ENCODE data around the gene ADARB2. TPM values are rescaled to one million over a fixed set of nuclear protein-coding genes. Genes with fewer than 3 reads are reported as not detected.
A peak's percentile ranks its signal among the peaks of the same experiment; 100 is the strongest.
"Not testable (repeated sequence)": the region's sequence is repeated elsewhere in the genome, so short reads cannot be mapped to it uniquely, and the experiment has no call there.

The ADARB2 gene
- total RNA-seq, 1 donor from 2014 or later, result 1.8 TPM

DNA sequence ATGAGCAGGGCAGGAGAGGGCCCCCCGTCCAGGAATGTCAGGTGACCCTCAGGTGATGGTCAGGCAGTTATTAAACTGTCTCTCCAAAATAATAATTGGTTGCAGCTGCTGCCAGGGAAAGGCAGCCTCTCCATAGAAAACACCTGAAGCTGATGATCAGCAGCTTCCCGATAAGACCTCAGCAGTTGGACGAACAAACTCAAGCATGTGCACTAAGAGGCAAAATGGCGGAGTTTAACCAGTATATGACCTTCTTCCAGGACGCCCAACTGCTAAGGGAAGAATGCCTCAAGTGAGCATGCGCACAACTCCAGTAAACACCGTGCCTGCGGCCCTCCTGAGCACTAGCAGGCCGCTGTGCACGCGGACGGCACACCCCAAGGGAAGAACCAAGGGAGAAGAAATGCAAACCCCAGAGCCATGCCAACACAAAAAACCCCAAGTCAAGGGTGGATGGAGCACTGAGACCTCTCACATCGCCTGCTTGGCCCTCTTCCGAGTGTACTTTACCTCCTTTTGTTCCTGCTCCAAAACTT is 38.9 kb upstream of the ADARB2 start:
- TF ChIP-seq, protein P1, sequence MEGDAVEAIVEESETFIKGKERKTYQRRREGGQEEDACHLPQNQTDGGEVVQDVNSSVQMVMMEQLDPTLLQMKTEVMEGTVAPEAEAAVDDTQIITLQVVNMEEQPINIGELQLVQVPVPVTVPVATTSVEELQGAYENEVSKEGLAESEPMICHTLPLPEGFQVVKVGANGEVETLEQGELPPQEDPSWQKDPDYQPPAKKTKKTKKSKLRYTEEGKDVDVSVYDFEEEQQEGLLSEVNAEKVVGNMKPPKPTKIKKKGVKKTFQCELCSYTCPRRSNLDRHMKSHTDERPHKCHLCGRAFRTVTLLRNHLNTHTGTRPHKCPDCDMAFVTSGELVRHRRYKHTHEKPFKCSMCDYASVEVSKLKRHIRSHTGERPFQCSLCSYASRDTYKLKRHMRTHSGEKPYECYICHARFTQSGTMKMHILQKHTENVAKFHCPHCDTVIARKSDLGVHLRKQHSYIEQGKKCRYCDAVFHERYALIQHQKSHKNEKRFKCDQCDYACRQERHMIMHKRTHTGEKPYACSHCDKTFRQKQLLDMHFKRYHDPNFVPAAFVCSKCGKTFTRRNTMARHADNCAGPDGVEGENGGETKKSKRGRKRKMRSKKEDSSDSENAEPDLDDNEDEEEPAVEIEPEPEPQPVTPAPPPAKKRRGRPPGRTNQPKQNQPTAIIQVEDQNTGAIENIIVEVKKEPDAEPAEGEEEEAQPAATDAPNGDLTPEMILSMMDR (conservative IDR thresholded peaks at IDR 0.05), result no peak
- H3K27me3 Mint-ChIP-seq (ENCODE audit: low read depth), result peaks cover 3% of the 10 kb centered on the region
- no peak overlapping the region for H3K4me3 Mint-ChIP-seq
- H3K9me3 Mint-ChIP-seq, result no peaks in the 10 kb centered on the region
- H3K36me3 Mint-ChIP-seq (ENCODE audit: low read depth), result no peaks in the 10 kb centered on the region
- DNase-seq (ENCODE audit: low read depth, low spot score), result no peak
- H3K27ac Mint-ChIP-seq (ENCODE audit: unreplicated experiment), result no peak overlapping the region
- no peaks in the 10 kb centered on the region for H3K4me1 Mint-ChIP-seq

DNA sequence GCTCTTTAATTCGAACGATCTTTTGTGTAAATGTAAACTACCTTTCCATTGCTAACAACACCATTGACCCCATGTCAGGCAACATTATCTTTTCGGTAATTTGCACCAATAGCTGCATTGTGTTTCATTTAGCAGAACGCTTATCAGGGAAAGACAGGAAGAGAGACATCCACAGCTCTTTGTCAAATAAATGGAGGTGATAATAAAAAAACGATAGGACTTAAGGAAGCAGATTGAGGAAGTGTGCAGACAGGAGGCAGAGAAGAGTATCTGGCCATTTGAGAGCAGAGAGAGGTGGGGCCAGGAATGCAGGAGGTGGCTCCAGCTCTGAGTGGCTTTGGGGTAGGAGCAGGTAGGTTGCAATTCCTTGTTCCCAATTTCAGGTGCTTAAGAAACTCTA is 37.5 kb upstream of the ADARB2 start:
- Mint-ChIP-seq H3K27ac (ENCODE audit: unreplicated experiment) (no peak overlapping the region), H3K4me1 (no peaks in the 10 kb centered on the region), H3K36me3 (ENCODE audit: low read depth) (no peaks in the 10 kb centered on the region), H3K27me3 (ENCODE audit: low read depth) (no peaks in the 10 kb centered on the region), H3K9me3 (no peaks in the 10 kb centered on the region), H3K4me3 (no peak overlapping the region)
- no peak for DNase-seq (ENCODE audit: low read depth, low spot score)
- TF ChIP-seq, protein P1 (conservative IDR thresholded peaks at IDR 0.05), result no peak

DNA sequence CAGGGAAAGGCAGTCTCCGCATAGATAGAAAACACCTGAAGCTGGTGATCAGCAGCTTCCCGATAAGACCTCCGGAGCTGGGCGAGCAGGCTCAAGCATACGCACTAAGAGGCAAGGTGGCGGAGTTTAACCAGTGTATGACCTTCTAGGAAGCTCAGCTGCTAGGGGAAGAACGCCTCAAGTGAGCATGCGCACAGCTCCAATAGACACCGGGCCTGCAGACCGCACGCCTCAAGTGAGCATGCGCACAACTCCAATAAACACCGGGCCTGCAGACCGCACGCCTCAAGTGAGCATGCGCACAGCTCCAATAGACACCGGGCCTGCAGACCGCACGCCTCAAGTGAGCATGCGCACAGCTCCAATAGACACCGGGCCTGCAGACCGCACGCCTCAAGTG is 35.9 kb upstream of the ADARB2 start:
- not testable (repeated sequence) for H3K4me1 Mint-ChIP-seq; H3K9me3 Mint-ChIP-seq; H3K4me3 Mint-ChIP-seq; H3K27me3 Mint-ChIP-seq (ENCODE audit: low read depth); H3K27ac Mint-ChIP-seq (ENCODE audit: unreplicated experiment); DNase-seq (ENCODE audit: low read depth, low spot score); H3K36me3 Mint-ChIP-seq (ENCODE audit: low read depth)

DNA sequence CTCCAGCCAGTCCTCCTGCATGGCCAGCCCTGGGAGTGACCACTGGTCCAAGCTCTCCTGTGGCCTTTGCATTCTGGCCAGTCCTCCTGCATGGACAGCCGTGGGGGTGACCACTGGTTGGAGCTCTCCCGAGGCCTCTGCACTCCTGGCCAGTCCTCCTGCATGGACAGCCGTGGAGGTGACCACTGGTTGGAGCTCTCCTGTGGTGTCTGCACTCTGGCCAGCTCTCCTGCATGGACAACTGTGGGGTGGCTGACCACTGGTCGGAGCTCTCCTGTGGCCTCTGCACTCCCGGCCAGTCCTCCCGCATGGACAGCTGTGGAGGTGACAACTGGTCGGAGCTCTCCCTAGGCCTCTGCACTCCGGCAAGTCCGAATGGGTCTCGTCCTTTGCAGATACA is 28.7 kb upstream of the ADARB2 start:
- DNase-seq (ENCODE audit: low read depth, low spot score), result no peak
- TF ChIP-seq, protein P1 (conservative IDR thresholded peaks at IDR 0.05), result no peak
- Mint-ChIP-seq H3K4me1 (peaks cover 21% of the 10 kb centered on the region), H3K9me3 (no peaks in the 10 kb centered on the region), H3K36me3 (ENCODE audit: low read depth) (peaks cover 2% of the 10 kb centered on the region), H3K27ac (ENCODE audit: unreplicated experiment) (no peak overlapping the region), H3K4me3 (no peak overlapping the region), H3K27me3 (ENCODE audit: low read depth) (no peaks in the 10 kb centered on the region)

GRCh38 chr10:1762076-1762475 is 24.8 kb upstream of the ADARB2 start:
- TF ChIP-seq, protein P1 (conservative IDR thresholded peaks at IDR 0.05), result no peak
- H3K27ac Mint-ChIP-seq (ENCODE audit: unreplicated experiment), result peak overlapping the region; percentile 63
- no peak overlapping the region for H3K4me3 Mint-ChIP-seq
- peaks cover 21% of the 10 kb centered on the region for H3K4me1 Mint-ChIP-seq
- DNase-seq (ENCODE audit: low read depth, low spot score), result no peak
- H3K36me3 Mint-ChIP-seq (ENCODE audit: low read depth), result peaks cover 12% of the 10 kb centered on the region
- no peaks in the 10 kb centered on the region for H3K27me3 Mint-ChIP-seq (ENCODE audit: low read depth)
- H3K9me3 Mint-ChIP-seq, result peaks cover 6% of the 10 kb centered on the region

GRCh38 chr10:1754506-1755153 is 17.3 kb upstream of the ADARB2 start:
- TF ChIP-seq, protein P1 (conservative IDR thresholded peaks at IDR 0.05), result no peak
- no peak overlapping the region for H3K27ac Mint-ChIP-seq (ENCODE audit: unreplicated experiment)
- H3K27me3 Mint-ChIP-seq (ENCODE audit: low read depth), result no peaks in the 10 kb centered on the region
- peaks cover 21% of the 10 kb centered on the region for H3K36me3 Mint-ChIP-seq (ENCODE audit: low read depth)
- peaks cover 11% of the 10 kb centered on the region for H3K9me3 Mint-ChIP-seq
- peak; percentile 61 for DNase-seq (ENCODE audit: low read depth, low spot score)
- peak overlapping the region; percentile 80 for H3K4me3 Mint-ChIP-seq
- peaks cover 20% of the 10 kb centered on the region for H3K4me1 Mint-ChIP-seq
